HepG2 (cell line): ENCODE measurements around the gene DLG2. TPM values are rescaled to one million over a fixed set of nuclear protein-coding genes. Genes with fewer than 3 reads are reported as not detected.

Experiments
- ATAC-seq: fragments of 200-7000 bp; cut with Tn5 transposase; 3 replicates; pipeline ENCODE4 v1.9.1; 2020; ENCODE audit warnings: mild to moderate bottlenecking, moderate library complexity
- BruUV-seq: library from RNA; stranded (reverse); fragments of 400-500 nt; replicated peaks from 2 replicates; lab custom pipeline; 2021; lab: Mats Ljungman, UMichigan
- CTCF ChIA-PET: fragments of 300-600 bp; formaldehyde crosslinking; extraction: SDS; loops from one replicate; lab custom pipeline; 2021; ENCODE audit warnings: low total read pairs, inconsistent platforms, low intra/inter-chr PET ratio; lab: Yijun Ruan, JAX
- POLR2A ChIA-PET: fragments of 350-600 bp; sonication (Branson Sonifier 250); formaldehyde crosslinking; loops from one replicate; lab custom pipeline; 2020; ENCODE audit warnings: antibody characterized with exemption, inconsistent platforms; lab: Yijun Ruan, JAX
- DNase-seq: peaks from one replicate; pipeline ENCODE4 v3.0.0-alpha.2; 2015; ENCODE audit warnings: low spot score
- FAIRE-seq: peaks from 3 replicates; lab custom pipeline; 2011; peaks lifted over from hg19 to GRCh38; lab: Jason Lieb, UNC
- H2AFZ ChIP-seq: one replicate; pipeline ENCODE4 v1.6.1; 2011; ENCODE audit warnings: low read length, inconsistent platforms
- H3K27ac ChIP-seq: fragments of 300-600 bp; 3 replicates; pipeline ENCODE4 v1.8.0; 2011; ENCODE audit warnings: mixed run types, mild to moderate bottlenecking, mixed read lengths, low read length, inconsistent platforms; ENCODE audit not compliant: insufficient read depth; ENCODE audit errors: extremely low read length
- H3K27me3 ChIP-seq, 2 experiments: fragments of 200-600 bp in 1 of 2; 2 replicates in 1 of 2; 3 replicates in 1 of 2; pipeline versions ENCODE4 v1.6.0 to v1.8.0; 2011; ENCODE audit warnings: low read length in 2 of 2, mild to moderate bottlenecking in 2 of 2, moderate library complexity in 2 of 2, inconsistent platforms in 1 of 2; ENCODE audit not compliant: insufficient read depth in 2 of 2, control insufficient read depth in 1 of 2
- H3K36me3 ChIP-seq, 2 experiments: fragments of 200-600 bp in 1 of 2; replicated peaks in 1 of 2; 2 replicates in 1 of 2; 3 replicates in 1 of 2; pipeline versions ENCODE4 v1.5.1 to v1.8.0; 2011; ENCODE audit warnings: low read length in 2 of 2, inconsistent platforms in 1 of 2; ENCODE audit not compliant: insufficient read depth in 2 of 2, control insufficient read depth in 1 of 2
- H3K4me1 ChIP-seq: 2 replicates; pipeline ENCODE4 v1.5.1; 2012; ENCODE audit warnings: low read length, inconsistent platforms; ENCODE audit not compliant: insufficient read depth
- H3K4me2 ChIP-seq: 2 replicates; pipeline ENCODE4 v1.6.0; 2011; ENCODE audit warnings: low read depth, low read length, inconsistent platforms
- H3K4me3 ChIP-seq, 3 experiments: fragments of 200-600 bp in 1 of 3; sonication (generic), shearing (Covaris generic) in 1 of 3; replicated peaks in 1 of 3; 2 replicates each; pipeline ENCODE4 v1.5.1; 2011 to 2016; ENCODE audit warnings: low read length in 3 of 3, inconsistent platforms in 2 of 3, low read depth in 2 of 3, mild to moderate bottlenecking in 2 of 3, control low read depth in 1 of 3, mixed read lengths in 1 of 3; ENCODE audit not compliant: insufficient read depth in 1 of 3
- H3K79me2 ChIP-seq: one replicate; pipeline ENCODE4 v1.6.1; 2011; ENCODE audit warnings: low read length, inconsistent platforms; ENCODE audit not compliant: insufficient read depth
- H3K9ac ChIP-seq: 2 replicates; pipeline ENCODE4 v1.6.0; 2011; ENCODE audit warnings: mild to moderate bottlenecking, low read depth, low read length, inconsistent platforms; ENCODE audit not compliant: insufficient read depth
- H3K9me3 ChIP-seq: 2 replicates; pipeline ENCODE4 v1.5.1; 2012; ENCODE audit warnings: mild to moderate bottlenecking, low read length
- H4K20me1 ChIP-seq: 2 replicates; pipeline ENCODE4 v1.6.0; 2011; ENCODE audit warnings: inconsistent platforms, mild to moderate bottlenecking, low read length, moderate library complexity; ENCODE audit not compliant: insufficient read depth
- CCAR2 ChIP-seq: fragments of 200-400 bp; formaldehyde crosslinking; optimal IDR thresholded peaks from 2 replicates; pipeline ENCODE3; 2018; ENCODE audit warnings: low read depth, mild to moderate bottlenecking, low read length, moderate library complexity
- GATA4 ChIP-seq: sonication (generic); IDR thresholded peaks from 2 replicates; pipeline ENCODE4 v1.6.1; 2016; ENCODE audit warnings: antibody characterized with exemption, low read depth, borderline replicate concordance
- GZF1 ChIP-seq: sonication (generic); formaldehyde crosslinking; IDR thresholded peaks from 2 replicates; pipeline ENCODE4 v1.5.1; 2020; ENCODE audit warnings: mild to moderate bottlenecking, missing genetic modification reagents
- KDM5A ChIP-seq: fragments of 200-600 bp; sonication (generic); IDR thresholded peaks from 2 replicates; pipeline ENCODE4 v1.7.0; 2018; ENCODE audit warnings: antibody characterized with exemption, mild to moderate bottlenecking, low read length, borderline replicate concordance
- MBD4 ChIP-seq: IDR thresholded peaks from 2 replicates; pipeline ENCODE4 v1.6.1; 2012; ENCODE audit warnings: low read length, inconsistent platforms, borderline replicate concordance
- SALL2 ChIP-seq: sonication (generic); formaldehyde crosslinking; IDR thresholded peaks from 2 replicates; pipeline ENCODE4 v1.8.1; 2023; ENCODE audit warnings: mild to moderate bottlenecking, missing genetic modification reagents, inconsistent platforms
- TSC22D2 ChIP-seq: sonication (generic); formaldehyde crosslinking; IDR thresholded peaks from 2 replicates; pipeline ENCODE4 v1.5.1; 2020; ENCODE audit warnings: missing genetic modification reagents, mild to moderate bottlenecking, borderline replicate concordance
- U2AF2 ChIP-seq: fragments of 200-400 bp; formaldehyde crosslinking; IDR thresholded peaks from 2 replicates; pipeline ENCODE4 v1.6.1; 2017; ENCODE audit warnings: low read depth, mild to moderate bottlenecking, low read length
- ZNF577 ChIP-seq: sonication (generic); formaldehyde crosslinking; IDR thresholded peaks from 2 replicates; pipeline ENCODE4 v1.4.0; 2020; ENCODE audit warnings: mild to moderate bottlenecking, low read depth, missing genetic modification reagents, borderline replicate concordance
- WGBS: methylation state at CpG from one replicate; pipeline ENCODE4 v1.1.6; 2017; ENCODE audit warnings: low lambda C conversion rate; 5-methylcytosine and 5-hydroxymethylcytosine counted together
- in situ Hi-C: cut with HindIII; loops from 2 replicates; pipeline ENCODE4 v1.10.0; 2017; ENCODE audit warnings: low pct_unique_long_range_greater_than_20kb; ENCODE audit not compliant: extremely low pct_ligation_motif_present
- intact Hi-C: fragments of 100-400 bp; cut with micrococcal nuclease; formaldehyde crosslinking; loops from one replicate; pipeline ENCODE4 v1.10.0; 2022; ENCODE audit not compliant: unreplicated experiment
- polyA plus RNA-seq, 8 experiments: library from polyadenylated mRNA; depleted of rRNA in 3 of 8; stranded (reverse) in 7 of 8; unstranded in 1 of 8; fragments of >200 nt; fragmentation: Illumina TruSeq in 4 of 8; extraction: Trizol in 4 of 8; gene quantifications; 2 replicates each; pipeline versions ENCODE4 v1.2.1 to v1.2.3, GENCODE V29; 2011 to 2016; ENCODE audit warnings: low read depth in 4 of 8, missing spikeins in 1 of 8, mixed read lengths in 1 of 8; ENCODE audit not compliant: insufficient read depth in 1 of 8
- total RNA-seq, 5 experiments: library from RNA; depleted of rRNA; stranded (reverse); fragments of >200 nt; fragmentation: Illumina TruSeq; extraction: Trizol; gene quantifications; 2 replicates each; pipeline ENCODE4 v1.2.3, GENCODE V29; 2016; ENCODE audit warnings: low read depth in 1 of 5
- TF ChIP-seq, protein P1 (sequence below): sonication (generic); formaldehyde crosslinking; IDR thresholded peaks from 2 replicates; pipeline ENCODE4 v1.5.1; 2020; ENCODE audit warnings: missing genetic modification reagents, mild to moderate bottlenecking, borderline replicate concordance
- TF ChIP-seq, protein P2 (sequence below): sonication (generic); formaldehyde crosslinking; IDR thresholded peaks from 2 replicates; pipeline ENCODE4 v1.9.0; 2021; ENCODE audit warnings: missing genetic modification reagents, borderline replicate concordance

DLG2 gene
- total and polyA plus RNA-seq, 2 of the 13 experiments (the other 11 are each of a cell fraction or from before 2014, with no cell fraction given), result 0.46 to 1.0 TPM

DNA sequence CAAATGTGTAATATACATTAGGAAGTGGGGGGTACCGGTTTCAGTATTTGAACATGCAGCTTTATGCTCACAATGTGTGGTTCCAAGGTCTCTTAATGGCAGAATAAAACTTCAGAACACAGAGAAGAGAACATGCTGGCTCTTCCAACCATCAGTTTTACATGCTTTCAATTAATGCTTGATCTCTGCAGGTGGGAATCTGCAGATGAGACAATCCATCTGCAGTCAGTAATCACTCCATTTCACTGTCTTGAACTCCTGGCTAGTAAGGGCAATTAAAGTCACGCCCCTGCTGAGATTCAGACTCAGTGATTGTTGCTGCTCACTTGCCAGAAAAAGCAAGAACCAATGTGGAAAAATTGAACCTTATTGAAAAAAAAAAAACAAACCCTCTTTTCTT is 945.7 kb downstream of the DLG2 start:
- H3K9ac ChIP-seq, result no peak overlapping the region
- TF ChIP-seq TSC22D2 (CRISPR knock-in tag), result no peak
- TF ChIP-seq ZNF577, result no peak
- no peak for TF ChIP-seq U2AF2
- TF ChIP-seq GZF1 (CRISPR knock-in tag), result no peak
- TF ChIP-seq, protein P1, sequence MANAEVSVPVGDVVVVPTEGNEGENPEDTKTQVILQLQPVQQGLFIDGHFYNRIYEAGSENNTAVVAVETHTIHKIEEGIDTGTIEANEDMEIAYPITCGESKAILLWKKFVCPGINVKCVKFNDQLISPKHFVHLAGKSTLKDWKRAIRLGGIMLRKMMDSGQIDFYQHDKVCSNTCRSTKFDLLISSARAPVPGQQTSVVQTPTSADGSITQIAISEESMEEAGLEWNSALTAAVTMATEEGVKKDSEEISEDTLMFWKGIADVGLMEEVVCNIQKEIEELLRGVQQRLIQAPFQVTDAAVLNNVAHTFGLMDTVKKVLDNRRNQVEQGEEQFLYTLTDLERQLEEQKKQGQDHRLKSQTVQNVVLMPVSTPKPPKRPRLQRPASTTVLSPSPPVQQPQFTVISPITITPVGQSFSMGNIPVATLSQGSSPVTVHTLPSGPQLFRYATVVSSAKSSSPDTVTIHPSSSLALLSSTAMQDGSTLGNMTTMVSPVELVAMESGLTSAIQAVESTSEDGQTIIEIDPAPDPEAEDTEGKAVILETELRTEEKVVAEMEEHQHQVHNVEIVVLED, result no peak
- no peak for TF ChIP-seq MBD4
- TF ChIP-seq GATA4, result no peak
- TF ChIP-seq CCAR2, result no peak
- no peak for TF ChIP-seq SALL2 (CRISPR knock-in tag)
- TF ChIP-seq, protein P2, sequence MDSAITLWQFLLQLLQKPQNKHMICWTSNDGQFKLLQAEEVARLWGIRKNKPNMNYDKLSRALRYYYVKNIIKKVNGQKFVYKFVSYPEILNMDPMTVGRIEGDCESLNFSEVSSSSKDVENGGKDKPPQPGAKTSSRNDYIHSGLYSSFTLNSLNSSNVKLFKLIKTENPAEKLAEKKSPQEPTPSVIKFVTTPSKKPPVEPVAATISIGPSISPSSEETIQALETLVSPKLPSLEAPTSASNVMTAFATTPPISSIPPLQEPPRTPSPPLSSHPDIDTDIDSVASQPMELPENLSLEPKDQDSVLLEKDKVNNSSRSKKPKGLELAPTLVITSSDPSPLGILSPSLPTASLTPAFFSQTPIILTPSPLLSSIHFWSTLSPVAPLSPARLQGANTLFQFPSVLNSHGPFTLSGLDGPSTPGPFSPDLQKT (CRISPR knock-in tag), result no peak
- no peak for TF ChIP-seq KDM5A
- WGBS, result 0% methylated on average over 2 of the region's 2 CpGs
- no peaks in the 10 kb centered on the region for H3K9me3 ChIP-seq
- ChIA-PET POLR2A (no interaction called here), CTCF (no interaction called here)
- no peak for DNase-seq
- no peak overlapping the region for H3K4me3 ChIP-seq
- no TSS peak for BruUV-seq
- H3K36me3 ChIP-seq, result no peaks in the 10 kb centered on the region
- H3K79me2 ChIP-seq, result no peaks in the 10 kb centered on the region
- no peak for FAIRE-seq
- no peak overlapping the region for H2AFZ ChIP-seq
- intact Hi-C loops (no loop called here), in situ Hi-C loops (no loop called here)
- H3K4me1 ChIP-seq, result no peaks in the 10 kb centered on the region
- ATAC-seq, result no peak
- H3K27ac ChIP-seq, result no peak overlapping the region
- H3K4me2 ChIP-seq, result no peak overlapping the region
- H3K27me3 ChIP-seq, result no peaks in the 10 kb centered on the region
- no peaks in the 10 kb centered on the region for H4K20me1 ChIP-seq
